Measurements from ENCODE around the gene SLCO2A1.

The SLCO2A1 gene

GRCh38 chr3:133949438-133949837 is 80.3 kb downstream of the SLCO2A1 start:
- DNase-seq (ENCODE audit: low read depth in 2 of 2): no peak

GRCh38 chr3:133948996-133949395 is 80.7 kb downstream of the SLCO2A1 start:
- DNase-seq (ENCODE audit: low read depth in 2 of 2): no peak

GRCh38 chr3:133948131-133948810 is 81.5 kb downstream of the SLCO2A1 start:
- no peak for DNase-seq (ENCODE audit: low read depth in 2 of 2)

GRCh38 chr3:133945381-133946095 is 84.2 kb downstream of the SLCO2A1 start:
- DNase-seq (ENCODE audit: low read depth in 2 of 2): no peak

- DNase-seq (ENCODE audit: low read depth in 2 of 2): no peak
Observed at GRCh38 chr3:133944641-133945380, 84.9 kb downstream of the SLCO2A1 start.

GRCh38 chr3:133944181-133944580 is 85.5 kb downstream of the SLCO2A1 start:
- no peak for DNase-seq (ENCODE audit: low read depth in 2 of 2)

- DNase-seq (ENCODE audit: low read depth in 2 of 2): no peak
Observed at GRCh38 chr3:133943639-133944141, 86.0 kb downstream of the SLCO2A1 start.

- DNase-seq (ENCODE audit: low read depth in 2 of 2): no peak
Observed at GRCh38 chr3:133943031-133943535, 86.6 kb downstream of the SLCO2A1 start.

GRCh38 chr3:133941415-133941821 is 88.3 kb downstream of the SLCO2A1 start:
- DNase-seq (ENCODE audit: low read depth in 2 of 2): no peak

GRCh38 chr3:133940536-133940935 is 89.2 kb downstream of the SLCO2A1 start:
- DNase-seq (ENCODE audit: low read depth in 2 of 2): no peak

- DNase-seq (ENCODE audit: low read depth in 2 of 2): no peak
Observed at GRCh38 chr3:133939463-133939835, 90.3 kb downstream of the SLCO2A1 start.

- no peak for DNase-seq (ENCODE audit: low read depth in 2 of 2)
Observed at GRCh38 chr3:133938770-133939462, 90.8 kb downstream of the SLCO2A1 start.

- DNase-seq (ENCODE audit: low read depth in 2 of 2): no peak
Observed at GRCh38 chr3:133937756-133938601, 91.7 kb downstream of the SLCO2A1 start.

GRCh38 chr3:133937061-133937686 is 92.6 kb downstream of the SLCO2A1 start:
- no peak for DNase-seq (ENCODE audit: low read depth in 2 of 2)

GRCh38 chr3:133935843-133936769 is 93.6 kb downstream of the SLCO2A1 start:
- DNase-seq (ENCODE audit: low read depth in 2 of 2): no peak

- DNase-seq (ENCODE audit: low read depth in 2 of 2): no peak
Observed at GRCh38 chr3:133934996-133935842, 94.5 kb downstream of the SLCO2A1 start.

GRCh38 chr3:133934073-133934970 is 95.4 kb downstream of the SLCO2A1 start:
- no peak for DNase-seq (ENCODE audit: low read depth in 2 of 2)

All from stimulated activated CD8-positive, alpha-beta memory T cell treated with anti-CD3 and anti-CD28 coated beads, Interleukin-2, amount 100 ng/mL, for 1 hour (primary cell).